DND-41 (cell line): ENCODE measurements around the gene GARNL3.

ENCODE experiments used
- ATAC-seq: fragments of 200-7000 bp; cut with Tn5 transposase; 3 replicates; pipeline ENCODE4 v1.9.1; 2021; ENCODE audit warnings: low read depth; ENCODE audit not compliant: insufficient read depth
- DNase-seq: peaks from one replicate; pipeline ENCODE4 v3.0.0-alpha.2; 2020
- H2AFZ ChIP-seq: 2 replicates; pipeline ENCODE4 v1.6.0; 2012; ENCODE audit warnings: low read depth, low read length
- H3K27ac ChIP-seq: 2 replicates; pipeline ENCODE4 v1.5.1; 2012; ENCODE audit warnings: low read length, inconsistent platforms
- H3K27me3 ChIP-seq: fragments of 200-600 bp; sonication (generic); 2 replicates; pipeline ENCODE4 v1.6.0; 2012; ENCODE audit warnings: low read length, mild to moderate bottlenecking, inconsistent platforms; ENCODE audit not compliant: insufficient read depth, poor library complexity
- H3K36me3 ChIP-seq: 2 replicates; pipeline ENCODE4 v1.5.1; 2012; ENCODE audit warnings: low read length, inconsistent platforms; ENCODE audit not compliant: insufficient read depth
- H3K4me1 ChIP-seq: 2 replicates; pipeline ENCODE4 v1.5.1; 2012; ENCODE audit warnings: mild to moderate bottlenecking, low read length; ENCODE audit not compliant: insufficient read depth
- H3K4me2 ChIP-seq: 2 replicates; pipeline ENCODE4 v1.6.0; 2012; ENCODE audit warnings: mild to moderate bottlenecking, moderate library complexity, low read length, inconsistent platforms; ENCODE audit not compliant: insufficient read depth
- H3K4me3 ChIP-seq, 2 experiments: fragments of 200-600 bp in 1 of 2; shearing (Covaris generic) in 1 of 2; 2 replicates each; pipeline ENCODE4 v1.5.1; 2012 to 2016; ENCODE audit warnings: inconsistent platforms in 2 of 2, low read length in 2 of 2, mild to moderate bottlenecking in 2 of 2, low read depth in 1 of 2, moderate library complexity in 1 of 2
- H3K79me2 ChIP-seq: 2 replicates; pipeline ENCODE4 v1.6.0; 2012; ENCODE audit warnings: low read length, inconsistent platforms; ENCODE audit not compliant: insufficient read depth
- H3K9ac ChIP-seq: 2 replicates; pipeline ENCODE4 v1.6.0; 2012; ENCODE audit warnings: low read depth, mild to moderate bottlenecking, inconsistent platforms, low read length, moderate library complexity
- H3K9me3 ChIP-seq: 2 replicates; pipeline ENCODE4 v1.5.1; 2012; ENCODE audit warnings: low read length, moderate library complexity, mild to moderate bottlenecking, inconsistent platforms; ENCODE audit not compliant: insufficient read depth, severe bottlenecking
- H4K20me1 ChIP-seq: 2 replicates; pipeline ENCODE4 v1.6.0; 2012; ENCODE audit warnings: low read length; ENCODE audit not compliant: insufficient read depth
- EZH2 ChIP-seq: IDR thresholded peaks from 3 replicates; pipeline ENCODE4 v1.6.1; 2012; ENCODE audit warnings: borderline replicate concordance, low read depth, mild to moderate bottlenecking, moderate library complexity, low read length, inconsistent platforms; ENCODE audit not compliant: severe bottlenecking
- TF ChIP-seq, protein P1 (sequence below): IDR thresholded peaks from 2 replicates; pipeline ENCODE4 v1.5.1; 2012; ENCODE audit warnings: borderline replicate concordance, low read length, moderate library complexity, mild to moderate bottlenecking; ENCODE audit not compliant: poor library complexity, severe bottlenecking; ENCODE audit errors: extremely low read depth

GARNL3 gene

DNA sequence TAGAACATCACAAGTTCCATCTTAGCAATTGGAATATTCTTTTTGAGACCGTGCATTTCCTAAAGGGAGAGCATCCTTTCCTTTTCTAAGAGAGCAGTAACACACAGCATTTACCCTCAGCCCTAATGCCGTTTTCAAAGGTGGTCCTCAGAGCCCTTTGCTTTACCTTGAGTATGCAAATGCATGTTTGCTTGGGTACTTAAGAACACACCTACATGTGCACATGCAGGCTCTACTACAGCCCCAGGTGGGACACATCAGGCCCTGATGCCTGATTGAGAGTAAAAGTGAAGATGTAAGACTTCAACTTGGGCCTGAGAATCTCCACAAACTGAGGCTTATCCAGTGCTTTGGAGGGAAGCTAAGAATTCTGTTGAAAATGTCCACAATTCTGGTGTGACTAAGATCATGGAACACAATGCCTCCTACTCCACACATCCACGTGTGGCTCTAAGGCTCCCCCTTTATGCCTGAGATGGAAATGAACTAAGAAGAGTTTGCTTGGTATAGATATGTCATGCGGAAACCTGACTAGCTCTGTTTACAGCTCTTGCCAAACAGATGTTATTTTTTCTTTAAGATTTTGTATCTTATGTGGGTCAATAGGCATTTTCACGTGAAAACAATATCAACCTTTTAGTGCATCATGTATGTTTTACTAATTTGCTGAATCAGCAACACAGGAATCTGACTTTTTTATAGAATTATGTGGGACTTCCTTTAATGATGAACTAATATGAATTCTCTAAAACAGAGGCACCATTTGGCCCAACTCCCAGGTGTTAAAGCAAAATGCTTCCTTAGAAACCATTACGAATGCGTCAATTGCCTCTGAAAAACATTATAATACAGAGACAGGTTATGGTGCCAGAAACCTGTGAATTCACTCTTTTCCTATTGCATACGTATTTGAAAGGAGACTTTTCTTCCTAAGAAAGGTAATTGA is 83.5 kb downstream of the GARNL3 start:
- H3K79me2 ChIP-seq: no peaks in the 10 kb centered on the region
- no peak overlapping the region for H3K27ac ChIP-seq
- H3K9ac ChIP-seq: no peak overlapping the region
- no peaks in the 10 kb centered on the region for H3K4me1 ChIP-seq
- H2AFZ ChIP-seq: no peak overlapping the region
- H3K36me3 ChIP-seq: no peaks in the 10 kb centered on the region
- DNase-seq (no peak), ATAC-seq (no peak)
- H4K20me1 ChIP-seq: peaks cover 18% of the 10 kb centered on the region
- no peaks in the 10 kb centered on the region for H3K9me3 ChIP-seq
- H3K27me3 ChIP-seq: peaks cover 64% of the 10 kb centered on the region
- H3K4me3 ChIP-seq: no peak overlapping the region
- no peak for TF ChIP-seq EZH2
- TF ChIP-seq, protein P1, sequence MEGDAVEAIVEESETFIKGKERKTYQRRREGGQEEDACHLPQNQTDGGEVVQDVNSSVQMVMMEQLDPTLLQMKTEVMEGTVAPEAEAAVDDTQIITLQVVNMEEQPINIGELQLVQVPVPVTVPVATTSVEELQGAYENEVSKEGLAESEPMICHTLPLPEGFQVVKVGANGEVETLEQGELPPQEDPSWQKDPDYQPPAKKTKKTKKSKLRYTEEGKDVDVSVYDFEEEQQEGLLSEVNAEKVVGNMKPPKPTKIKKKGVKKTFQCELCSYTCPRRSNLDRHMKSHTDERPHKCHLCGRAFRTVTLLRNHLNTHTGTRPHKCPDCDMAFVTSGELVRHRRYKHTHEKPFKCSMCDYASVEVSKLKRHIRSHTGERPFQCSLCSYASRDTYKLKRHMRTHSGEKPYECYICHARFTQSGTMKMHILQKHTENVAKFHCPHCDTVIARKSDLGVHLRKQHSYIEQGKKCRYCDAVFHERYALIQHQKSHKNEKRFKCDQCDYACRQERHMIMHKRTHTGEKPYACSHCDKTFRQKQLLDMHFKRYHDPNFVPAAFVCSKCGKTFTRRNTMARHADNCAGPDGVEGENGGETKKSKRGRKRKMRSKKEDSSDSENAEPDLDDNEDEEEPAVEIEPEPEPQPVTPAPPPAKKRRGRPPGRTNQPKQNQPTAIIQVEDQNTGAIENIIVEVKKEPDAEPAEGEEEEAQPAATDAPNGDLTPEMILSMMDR: no peak
- H3K4me2 ChIP-seq: no peak overlapping the region

- H3K4me2 ChIP-seq: no peak overlapping the region
- no peak for ATAC-seq
- no peak for DNase-seq
- no peaks in the 10 kb centered on the region for H3K4me1 ChIP-seq
- H3K27me3 ChIP-seq: peaks cover 62% of the 10 kb centered on the region
- H2AFZ ChIP-seq: no peak overlapping the region
- peaks cover 14% of the 10 kb centered on the region for H4K20me1 ChIP-seq
- TF ChIP-seq EZH2: no peak
- TF ChIP-seq, protein P1: no peak
- no peaks in the 10 kb centered on the region for H3K36me3 ChIP-seq
- H3K9me3 ChIP-seq: no peaks in the 10 kb centered on the region
- H3K9ac ChIP-seq: no peak overlapping the region
- no peak overlapping the region for H3K27ac ChIP-seq
- H3K4me3 ChIP-seq: no peak overlapping the region
- H3K79me2 ChIP-seq: no peaks in the 10 kb centered on the region
These were observed 85.0 kb downstream of the GARNL3 start for GRCh38 chr9:127349483-127350113.

DNA sequence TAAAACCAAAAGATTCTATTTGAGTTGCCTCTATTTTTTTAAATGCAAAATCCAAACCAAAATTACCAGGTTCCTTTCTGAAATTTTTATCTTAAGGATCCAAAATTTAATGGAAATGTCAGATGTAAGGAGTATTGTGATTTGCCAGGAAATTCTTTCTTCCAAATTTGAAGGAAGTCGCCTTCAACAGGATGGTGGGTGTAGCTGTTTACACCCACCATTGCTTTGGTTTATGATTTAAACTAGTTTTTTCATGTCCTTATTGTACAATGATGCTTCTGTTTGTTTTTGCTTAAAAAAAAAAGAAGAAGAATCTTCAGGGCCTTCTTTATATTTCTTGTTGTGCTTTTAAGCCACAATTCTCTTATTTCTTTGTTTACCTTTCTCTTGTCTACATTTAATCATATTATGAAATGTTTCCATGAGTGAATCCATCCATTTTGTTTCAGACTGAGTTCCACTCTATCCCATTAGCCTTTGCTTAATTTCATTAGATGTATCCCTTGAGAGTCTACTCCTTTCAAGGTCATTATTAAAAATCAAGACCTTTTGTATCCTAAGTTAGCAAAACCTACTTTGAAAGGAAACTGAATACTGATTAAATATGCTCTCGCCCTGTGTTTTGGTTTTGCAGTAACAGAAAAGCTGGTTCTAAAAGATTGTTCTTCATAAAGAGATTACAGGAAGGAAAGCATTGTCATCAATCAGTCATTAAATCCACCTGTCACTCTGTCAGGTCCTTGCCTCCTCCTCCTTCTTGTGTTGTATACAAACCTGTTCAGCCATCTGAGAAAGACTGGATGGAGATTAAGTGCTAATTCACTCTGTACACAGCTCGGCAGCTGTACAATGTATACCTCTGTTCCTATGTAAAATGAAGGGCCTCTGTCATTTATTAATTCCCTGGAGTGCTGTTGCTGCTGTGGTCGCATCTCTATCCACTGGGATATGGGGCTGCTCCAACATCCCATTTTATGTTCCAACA is 86.9 kb downstream of the GARNL3 start:
- Histone ChIP-seq H3K9ac (no peak overlapping the region), H3K4me2 (no peak overlapping the region), H3K27ac (no peak overlapping the region), H3K9me3 (no peaks in the 10 kb centered on the region), H3K4me3 (no peak overlapping the region), H3K79me2 (no peaks in the 10 kb centered on the region), H3K36me3 (no peaks in the 10 kb centered on the region), H3K27me3 (peaks cover 66% of the 10 kb centered on the region), H3K4me1 (no peaks in the 10 kb centered on the region), H2AFZ (no peak overlapping the region), H4K20me1 (peaks cover 14% of the 10 kb centered on the region)
- TF ChIP-seq EZH2: no peak
- TF ChIP-seq, protein P1: no peak
- DNase-seq (no peak), ATAC-seq (no peak)
